ENCODE measurements around the gene DSCAML1. TPM values are rescaled to one million over a fixed set of nuclear protein-coding genes. Genes with fewer than 3 reads are reported as not detected.

Gene DSCAML1
- total and polyA plus RNA-seq, 2 experiments from 2014 or later, result not detected

GRCh38 chr11:117579161-117579560 is 217.9 kb downstream of the DSCAML1 start:
- 71% methylated on average over 2 of the region's 2 CpGs for WGBS, 2 experiments (ENCODE audit: low coverage in 1 of 2, low lambda C conversion rate in 2 of 2, missing lambda C conversion rate in 2 of 2)
- TF ChIP-seq EZH2phosphoT487 (IDR thresholded peaks at IDR 0.05; ENCODE audit: insufficient read depth, low read depth) (no peak), EZH2 (IDR thresholded peaks at IDR 0.05; ENCODE audit: insufficient read depth, poor library complexity, severe bottlenecking) (no peak)
- H3K4me1 ChIP-seq (ENCODE audit: insufficient read depth), result peaks cover 8% of the 10 kb centered on the region; the same call in 1 of the 2 replicates
- in situ Hi-C loops (cut with MboI), result no loop called here
- H3K79me2 ChIP-seq (ENCODE audit: insufficient read depth), result no peaks in the 10 kb centered on the region
- H3K27me3 ChIP-seq (replicated peaks; ENCODE audit: insufficient read depth), result peaks cover 15% of the 10 kb centered on the region
- H3K36me3 ChIP-seq (ENCODE audit: low read depth), result no peaks in the 10 kb centered on the region
- H3K4me2 ChIP-seq (ENCODE audit: unreplicated experiment), result no peak overlapping the region
- no peaks in the 10 kb centered on the region for H3F3A ChIP-seq (ENCODE audit: insufficient read depth)
- DNase-seq, result no peak
- no peaks in the 10 kb centered on the region for H4K20me1 ChIP-seq (ENCODE audit: insufficient read depth)
- H2AFZ ChIP-seq, result no peak overlapping the region
- H3K9ac ChIP-seq, result no peak overlapping the region
- H3K27ac ChIP-seq, result no peak overlapping the region
- H3K4me3 ChIP-seq, result no peak overlapping the region
- no peaks in the 10 kb centered on the region for H3K9me3 ChIP-seq (ENCODE audit: low read depth)
- no peaks in the 10 kb centered on the region for H3K9me2 ChIP-seq (ENCODE audit: insufficient read depth)

- TF ChIP-seq EZH2phosphoT487 (IDR thresholded peaks at IDR 0.05; ENCODE audit: insufficient read depth, low read depth), result no peak
- no peak for TF ChIP-seq EZH2 (IDR thresholded peaks at IDR 0.05; ENCODE audit: insufficient read depth, poor library complexity, severe bottlenecking)
- Histone ChIP-seq H3K79me2 (ENCODE audit: insufficient read depth) (no peaks in the 10 kb centered on the region), H3K9me3 (ENCODE audit: low read depth) (no peaks in the 10 kb centered on the region), H3K36me3 (ENCODE audit: low read depth) (no peaks in the 10 kb centered on the region), H3K9ac (no peak overlapping the region), H3F3A (ENCODE audit: insufficient read depth) (no peaks in the 10 kb centered on the region), H3K27me3 (replicated peaks; ENCODE audit: insufficient read depth) (peaks cover 15% of the 10 kb centered on the region), H3K27ac (no peak overlapping the region), H4K20me1 (ENCODE audit: insufficient read depth) (no peaks in the 10 kb centered on the region), H3K4me3 (no peak overlapping the region), H3K4me1 (ENCODE audit: insufficient read depth) (no peaks in the 10 kb centered on the region), H3K4me2 (ENCODE audit: unreplicated experiment) (no peak overlapping the region), H3K9me2 (ENCODE audit: insufficient read depth) (no peaks in the 10 kb centered on the region), H2AFZ (no peak overlapping the region)
- 38 to 55% methylated on average over 4 of the region's 4 CpGs for WGBS, 2 experiments (ENCODE audit: low coverage in 1 of 2, low lambda C conversion rate in 2 of 2, missing lambda C conversion rate in 2 of 2)
- in situ Hi-C loops (cut with MboI), result no loop called here
- no peak for DNase-seq
These were observed 221.2 kb downstream of the DSCAML1 start for GRCh38 chr11:117575856-117576255.

- H3K9ac ChIP-seq, result no peak overlapping the region
- peaks cover 11% of the 10 kb centered on the region for H3K27me3 ChIP-seq (replicated peaks; ENCODE audit: insufficient read depth)
- H3K36me3 ChIP-seq (ENCODE audit: low read depth), result no peaks in the 10 kb centered on the region
- no peak for TF ChIP-seq EZH2phosphoT487 (IDR thresholded peaks at IDR 0.05; ENCODE audit: insufficient read depth, low read depth)
- no peak for TF ChIP-seq EZH2 (IDR thresholded peaks at IDR 0.05; ENCODE audit: insufficient read depth, poor library complexity, severe bottlenecking)
- 43 to 52% methylated on average over 3 of the region's 3 CpGs for WGBS, 2 experiments (ENCODE audit: low coverage in 1 of 2, low lambda C conversion rate in 2 of 2, missing lambda C conversion rate in 2 of 2)
- H3F3A ChIP-seq (ENCODE audit: insufficient read depth), result no peaks in the 10 kb centered on the region
- no peak overlapping the region for H3K4me2 ChIP-seq (ENCODE audit: unreplicated experiment)
- H3K4me3 ChIP-seq, result no peak overlapping the region
- no peak overlapping the region for H3K27ac ChIP-seq
- no peaks in the 10 kb centered on the region for H3K9me2 ChIP-seq (ENCODE audit: insufficient read depth)
- H3K9me3 ChIP-seq (ENCODE audit: low read depth), result no peaks in the 10 kb centered on the region
- DNase-seq, result no peak
- H3K4me1 ChIP-seq (ENCODE audit: insufficient read depth), result no peaks in the 10 kb centered on the region
- H2AFZ ChIP-seq, result no peak overlapping the region
- no peaks in the 10 kb centered on the region for H3K79me2 ChIP-seq (ENCODE audit: insufficient read depth)
- H4K20me1 ChIP-seq (ENCODE audit: insufficient read depth), result no peaks in the 10 kb centered on the region
- in situ Hi-C loops (cut with MboI), result no loop called here
These were observed 222.5 kb downstream of the DSCAML1 start for GRCh38 chr11:117574551-117574950.

GRCh38 chr11:117573326-117573725 is 223.7 kb downstream of the DSCAML1 start:
- Histone ChIP-seq H3K27me3 (replicated peaks; ENCODE audit: insufficient read depth) (peaks cover 4% of the 10 kb centered on the region), H3K9ac (no peak overlapping the region), H3K36me3 (ENCODE audit: low read depth) (no peaks in the 10 kb centered on the region), H3K4me1 (ENCODE audit: insufficient read depth) (no peaks in the 10 kb centered on the region), H2AFZ (no peak overlapping the region), H3K4me3 (no peak overlapping the region), H3F3A (ENCODE audit: insufficient read depth) (no peaks in the 10 kb centered on the region), H3K79me2 (ENCODE audit: insufficient read depth) (no peaks in the 10 kb centered on the region), H3K9me2 (ENCODE audit: insufficient read depth) (no peaks in the 10 kb centered on the region), H3K4me2 (ENCODE audit: unreplicated experiment) (no peak overlapping the region), H4K20me1 (ENCODE audit: insufficient read depth) (no peaks in the 10 kb centered on the region), H3K9me3 (ENCODE audit: low read depth) (no peaks in the 10 kb centered on the region), H3K27ac (no peak overlapping the region)
- 54 to 63% methylated on average over 8 of the region's 8 CpGs for WGBS, 2 experiments (ENCODE audit: low coverage in 1 of 2, low lambda C conversion rate in 2 of 2, missing lambda C conversion rate in 2 of 2)
- in situ Hi-C loops (cut with MboI), result no loop called here
- TF ChIP-seq EZH2 (IDR thresholded peaks at IDR 0.05; ENCODE audit: insufficient read depth, poor library complexity, severe bottlenecking) (no peak), EZH2phosphoT487 (IDR thresholded peaks at IDR 0.05; ENCODE audit: insufficient read depth, low read depth) (no peak)
- DNase-seq, result no peak

- Histone ChIP-seq H3K79me2 (ENCODE audit: insufficient read depth) (no peaks in the 10 kb centered on the region), H3K4me1 (ENCODE audit: insufficient read depth) (no peaks in the 10 kb centered on the region), H3K9me2 (ENCODE audit: insufficient read depth) (no peaks in the 10 kb centered on the region), H3K36me3 (ENCODE audit: low read depth) (no peaks in the 10 kb centered on the region), H3F3A (ENCODE audit: insufficient read depth) (no peaks in the 10 kb centered on the region), H2AFZ (no peak overlapping the region), H3K9ac (no peak overlapping the region), H3K27ac (no peak overlapping the region), H4K20me1 (ENCODE audit: insufficient read depth) (no peaks in the 10 kb centered on the region), H3K4me3 (no peak overlapping the region), H3K27me3 (replicated peaks; ENCODE audit: insufficient read depth) (peaks cover 4% of the 10 kb centered on the region), H3K4me2 (ENCODE audit: unreplicated experiment) (no peak overlapping the region), H3K9me3 (ENCODE audit: low read depth) (no peaks in the 10 kb centered on the region)
- TF ChIP-seq EZH2 (IDR thresholded peaks at IDR 0.05; ENCODE audit: insufficient read depth, poor library complexity, severe bottlenecking), result no peak
- TF ChIP-seq EZH2phosphoT487 (IDR thresholded peaks at IDR 0.05; ENCODE audit: insufficient read depth, low read depth), result no peak
- WGBS, 2 experiments (ENCODE audit: low coverage in 1 of 2, low lambda C conversion rate in 2 of 2, missing lambda C conversion rate in 2 of 2), result 51 to 56% methylated on average over 5 of the region's 5 CpGs
- DNase-seq, result no peak
- in situ Hi-C loops (cut with MboI), result no loop called here
These were observed 224.3 kb downstream of the DSCAML1 start for GRCh38 chr11:117572671-117573070.
